GM21423 (cell line): ENCODE data around the gene INKA2.

ENCODE experiments used
- ATAC-seq: cut with Tn5 transposase; IDR thresholded peaks from one replicate; pipeline ENCODE4 v1.9.1; 2021; ENCODE audit warnings: mild to moderate bottlenecking, moderate library complexity; ENCODE audit not compliant: unreplicated experiment

The INKA2 gene

GRCh38 chr1:111706921-111707320 is 32.3 kb downstream of the INKA2 start:
- ATAC-seq: no peak

GRCh38 chr1:111705841-111706240 is 33.4 kb downstream of the INKA2 start:
- ATAC-seq: no peak

GRCh38 chr1:111704776-111705175 is 34.4 kb downstream of the INKA2 start:
- no peak for ATAC-seq

- no peak for ATAC-seq
Observed at GRCh38 chr1:111704240-111704639, 35.0 kb downstream of the INKA2 start.

- no peak for ATAC-seq
Observed at GRCh38 chr1:111702504-111703050, 36.6 kb downstream of the INKA2 start.

- no peak for ATAC-seq
Observed at GRCh38 chr1:111699268-111699667, 39.9 kb downstream of the INKA2 start.

- ATAC-seq: no peak
Observed at GRCh38 chr1:111696330-111696729, 42.9 kb downstream of the INKA2 start.

GRCh38 chr1:111695801-111696200 is 43.4 kb downstream of the INKA2 start:
- no peak for ATAC-seq

GRCh38 chr1:111691886-111692285 is 47.3 kb downstream of the INKA2 start:
- ATAC-seq: no peak

GRCh38 chr1:111690306-111690617 is 48.9 kb downstream of the INKA2 start:
- ATAC-seq: no peak
